Measurements from ENCODE around the gene MAU2. TPM values are rescaled to one million over a fixed set of nuclear protein-coding genes. Genes with fewer than 3 reads are reported as not detected.

MAU2 gene
- total and polyA plus RNA-seq, 2 of the 13 experiments (the other 11 are each of a cell fraction or from before 2014, with no cell fraction given), result 16.8 to 33.8 TPM

- H3K4me1 ChIP-seq (ENCODE audit: insufficient read depth, low read length), result peaks cover 60% of the 10 kb centered on the region
- no peaks in the 10 kb centered on the region for H3K9me3 ChIP-seq (ENCODE audit: low read length)
- peak overlapping the region in 1 of 3 experiments; percentile 56; a peak in 2 of 6 replicates for H3K4me3 ChIP-seq (replicated peaks in 1 of 3; ENCODE audit: insufficient read depth in 1 of 3, low read depth in 2 of 3, low read length in 3 of 3)
- WGBS (ENCODE audit: low lambda C conversion rate), result no CpG with 5 or more reads among the region's 7 CpGs
- H3K36me3 ChIP-seq (replicated peaks in 1 of 2; ENCODE audit: control insufficient read depth in 1 of 2, insufficient read depth in 2 of 2, low read length in 2 of 2), result no peaks in the 10 kb centered on the region
- DNase-seq (ENCODE audit: low spot score) (no peak), ATAC-seq (peak; percentile 54), FAIRE-seq (no peak)
- no peak overlapping the region for H3K27ac ChIP-seq (ENCODE audit: extremely low read length, insufficient read depth, low read length)
- in situ Hi-C loops (cut with HindIII; ENCODE audit: extremely low pct_ligation_motif_present, low pct_unique_long_range_greater_than_20kb), result loop anchor here (5.0 kb wide), 1 partner anchor 124 kb away; no protein-coding TSS in a partner anchor
- no TSS peak for BruUV-seq (replicated peaks)
- H3K4me2 ChIP-seq (ENCODE audit: low read depth, low read length), result peak overlapping the region; percentile 73
- H3K79me2 ChIP-seq (ENCODE audit: insufficient read depth, low read length), result no peaks in the 10 kb centered on the region
- H2AFZ ChIP-seq (ENCODE audit: low read length), result peak overlapping the region; percentile 54
- POLR2A ChIA-PET, result interaction anchor here (1.1 to 3.2 kb wide), 3 partner anchors 10 to 37 kb away, joined by 3 to 15 read pairs (median 8); partner anchors contain the start of gene GATAD2A
- H3K27me3 ChIP-seq (ENCODE audit: control insufficient read depth in 1 of 2, insufficient read depth in 2 of 2, low read length in 2 of 2), result no peaks in the 10 kb centered on the region
- no peaks in the 10 kb centered on the region for H4K20me1 ChIP-seq (ENCODE audit: insufficient read depth, low read length)
- intact Hi-C loops (cut with micrococcal nuclease; ENCODE audit: unreplicated experiment), result no loop called here
- H3K9ac ChIP-seq (ENCODE audit: insufficient read depth, low read depth, low read length), result no peak overlapping the region
- CTCF ChIA-PET (ENCODE audit: low intra/inter-chr PET ratio, low total read pairs), result interaction anchor here (2.8 kb wide), 1 partner anchor 122 kb away, joined by 33 read pairs; no protein-coding TSS in a partner anchor
- TF ChIP-seq ZNF331 (CRISPR knock-in tag; IDR thresholded peaks at IDR 0.05), result no peak
- 0 out of 2 replicates have a peak, but pooled peaks have one; percentile 11 for TF ChIP-seq RXRB (CRISPR knock-in tag; IDR thresholded peaks at IDR 0.05; ENCODE audit: borderline replicate concordance)
- TF ChIP-seq, protein P1, sequence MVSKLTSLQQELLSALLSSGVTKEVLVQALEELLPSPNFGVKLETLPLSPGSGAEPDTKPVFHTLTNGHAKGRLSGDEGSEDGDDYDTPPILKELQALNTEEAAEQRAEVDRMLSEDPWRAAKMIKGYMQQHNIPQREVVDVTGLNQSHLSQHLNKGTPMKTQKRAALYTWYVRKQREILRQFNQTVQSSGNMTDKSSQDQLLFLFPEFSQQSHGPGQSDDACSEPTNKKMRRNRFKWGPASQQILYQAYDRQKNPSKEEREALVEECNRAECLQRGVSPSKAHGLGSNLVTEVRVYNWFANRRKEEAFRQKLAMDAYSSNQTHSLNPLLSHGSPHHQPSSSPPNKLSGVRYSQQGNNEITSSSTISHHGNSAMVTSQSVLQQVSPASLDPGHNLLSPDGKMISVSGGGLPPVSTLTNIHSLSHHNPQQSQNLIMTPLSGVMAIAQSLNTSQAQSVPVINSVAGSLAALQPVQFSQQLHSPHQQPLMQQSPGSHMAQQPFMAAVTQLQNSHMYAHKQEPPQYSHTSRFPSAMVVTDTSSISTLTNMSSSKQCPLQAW (CRISPR knock-in tag; IDR thresholded peaks at IDR 0.05), result 0 out of 2 replicates have a peak, but pooled peaks have one; percentile 17
- 0 out of 2 replicates have a peak, but pooled peaks have one; percentile 25 for TF ChIP-seq TFE3 (CRISPR knock-in tag; IDR thresholded peaks at IDR 0.05)
- 0 out of 2 replicates have a peak, but pooled peaks have one; percentile 13 for TF ChIP-seq HNF1A (IDR thresholded peaks at IDR 0.05; ENCODE audit: low read depth)
- TF ChIP-seq HNF1A (CRISPR knock-in tag; IDR thresholded peaks at IDR 0.05; ENCODE audit: borderline replicate concordance), result no peak
- TF ChIP-seq THRA (CRISPR knock-in tag; IDR thresholded peaks at IDR 0.05; ENCODE audit: borderline replicate concordance), result peak; percentile 30; the same call in 1 of the 2 replicates
- TF ChIP-seq ZNF496 (CRISPR knock-in tag; IDR thresholded peaks at IDR 0.05; ENCODE audit: insufficient replicate concordance), result no peak
- peak; percentile 48; the same call in 1 of the 2 replicates for TF ChIP-seq SIN3A (IDR thresholded peaks at IDR 0.05; ENCODE audit: borderline replicate concordance, low read depth, low read length)
- no peak for TF ChIP-seq ZNF205 (CRISPR knock-in tag; IDR thresholded peaks at IDR 0.05)
- peak; percentile 52; the same call in 1 of the 2 replicates for TF ChIP-seq TEF (CRISPR knock-in tag; IDR thresholded peaks at IDR 0.05)
- TF ChIP-seq PHF20 (CRISPR knock-in tag; IDR thresholded peaks at IDR 0.05), result 0 out of 2 replicates have a peak, but pooled peaks have one; percentile 22
- TF ChIP-seq ZFX (CRISPR knock-in tag; IDR thresholded peaks at IDR 0.05; ENCODE audit: low read depth), result no peak
- no peak for TF ChIP-seq CCAR2 (optimal IDR thresholded peaks at IDR 0.05; ENCODE audit: low read depth, low read length)
Measured at GRCh38 chr19:19368087-19368486, 47.5 kb downstream of the MAU2 start.

Data from HepG2 (cell line).